Measurements from ENCODE around the gene CWH43. TPM values are rescaled to one million over a fixed set of nuclear protein-coding genes. Genes with fewer than 3 reads are reported as not detected.
"Not testable (repeated sequence)": the region's sequence is repeated elsewhere in the genome, so short reads cannot be mapped to it uniquely, and the experiment has no call there.

The CWH43 gene
- total and polyA plus RNA-seq, 7 experiments from 2014 or later, result not detected

DNA sequence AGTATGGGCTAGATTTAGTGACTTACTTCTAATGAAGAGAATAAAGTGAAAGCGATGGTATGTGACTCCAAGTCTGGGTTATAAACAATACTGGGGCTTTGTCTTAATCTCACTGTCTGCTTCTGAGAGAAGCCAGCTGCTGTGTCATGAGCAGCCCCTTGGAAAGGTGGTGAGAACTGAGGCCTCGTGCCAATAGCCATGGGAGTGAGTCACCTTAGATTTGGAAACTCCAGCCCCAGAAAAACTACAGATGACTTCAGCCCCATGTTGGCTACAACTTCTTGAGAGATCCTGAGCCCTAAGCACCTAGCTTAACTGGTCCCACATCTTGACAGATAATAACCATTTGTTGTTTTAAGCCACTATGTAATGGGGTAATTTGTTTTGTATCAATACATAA lies 77.6 kb downstream of the CWH43 start:
- H3K4me1 ChIP-seq (ENCODE audit: control insufficient read depth in 2 of 2, insufficient read depth in 2 of 2, low read length in 2 of 2), result no peaks in the 10 kb centered on the region
- no peak for DNase-seq
- Mint-ChIP-seq H3K4me1 (no peaks in the 10 kb centered on the region), H3K4me3 (no peak overlapping the region), H3K27ac (no peak overlapping the region), H3K9me3 (peaks cover 4 to 30% (median 15%) of the 10 kb centered on the region in 11 donors), H3K36me3 (peaks cover 0 to 11% (median 0%) of the 10 kb centered on the region in 5 donors), H3K27me3 (peaks cover 0 to 29% (median 9%) of the 10 kb centered on the region in 5 donors)
- no peak overlapping the region for H3K4me3 ChIP-seq (ENCODE audit: low read length)
- H3K27me3 ChIP-seq (ENCODE audit: control insufficient read depth in 2 of 2, insufficient read depth in 2 of 2, low read length in 2 of 2), result no peaks in the 10 kb centered on the region
- peaks cover 0 to 1% (median 0%) of the 10 kb centered on the region in 3 experiments for H3K9me3 ChIP-seq (ENCODE audit: control insufficient read depth in 2 of 3, low read length in 3 of 3)
- intact Hi-C loops (cut with micrococcal nuclease), result no loop called here
- ChIA-PET POLR2A (no interaction called here), CTCF (no interaction called here)
- H3K27ac ChIP-seq (ENCODE audit: low read depth, low read length), result no peak overlapping the region
- no peaks in the 10 kb centered on the region for H3K36me3 ChIP-seq (ENCODE audit: control insufficient read depth in 2 of 3, insufficient read depth in 3 of 3, low read length in 3 of 3)
- ATAC-seq, result no peak

DNA sequence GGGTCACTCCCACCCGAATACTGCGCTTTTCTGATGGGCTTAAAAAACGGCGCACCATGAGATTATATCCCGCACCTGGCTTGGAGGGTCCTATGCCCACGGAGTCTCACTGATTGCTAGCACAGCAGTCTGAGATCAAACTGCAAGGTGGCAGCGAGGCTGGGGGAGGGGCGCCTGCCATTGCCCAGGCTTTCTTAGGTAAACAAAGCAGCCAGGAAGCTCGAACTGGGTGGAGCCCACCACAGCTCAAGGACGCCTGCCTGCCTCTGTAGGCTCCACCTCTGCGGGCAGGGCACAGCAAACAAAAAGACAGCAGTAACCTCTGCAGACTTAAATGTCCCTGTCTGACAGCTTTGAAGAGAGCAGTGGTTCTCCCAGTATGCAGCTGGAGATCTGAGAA lies 86.1 kb downstream of the CWH43 start:
- ATAC-seq; H3K4me3 ChIP-seq (ENCODE audit: low read length); H3K27me3 ChIP-seq (ENCODE audit: control insufficient read depth in 2 of 2, insufficient read depth in 2 of 2, low read length in 2 of 2); DNase-seq; H3K36me3 ChIP-seq (ENCODE audit: control insufficient read depth in 2 of 3, insufficient read depth in 3 of 3, low read length in 3 of 3); H3K4me3 Mint-ChIP-seq; POLR2A ChIA-PET; H3K36me3 Mint-ChIP-seq; H3K4me1 Mint-ChIP-seq; H3K27ac Mint-ChIP-seq; H3K27ac ChIP-seq (ENCODE audit: low read depth, low read length); H3K9me3 ChIP-seq (ENCODE audit: control insufficient read depth in 2 of 3, low read length in 3 of 3); CTCF ChIA-PET; H3K4me1 ChIP-seq (ENCODE audit: control insufficient read depth in 2 of 2, insufficient read depth in 2 of 2, low read length in 2 of 2); intact Hi-C loops (cut with micrococcal nuclease): not testable (repeated sequence)
- peaks cover 0 to 27% (median 11%) of the 10 kb centered on the region in 5 donors for H3K27me3 Mint-ChIP-seq
- H3K9me3 Mint-ChIP-seq, result peaks cover 0 to 26% (median 9%) of the 10 kb centered on the region in 11 donors

DNA sequence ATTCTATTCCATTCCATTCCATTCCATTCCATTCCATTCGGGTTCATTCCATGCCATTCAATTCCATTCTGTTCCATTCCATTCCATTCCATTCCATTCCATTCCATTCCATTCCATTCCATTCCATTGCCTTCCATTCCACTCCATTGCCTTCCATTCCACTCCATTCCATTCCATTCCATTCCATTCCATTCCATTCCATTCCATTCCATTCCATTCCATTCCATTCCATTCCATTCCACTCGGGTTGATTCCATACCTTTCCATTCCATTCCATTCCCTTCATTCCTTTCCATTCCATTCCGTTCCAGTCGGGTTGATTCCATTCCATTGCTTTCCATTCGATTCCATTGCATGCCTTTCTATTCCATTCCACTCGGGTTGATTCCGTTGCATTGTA lies 105.8 kb downstream of the CWH43 start:
- CTCF ChIA-PET; H3K27ac Mint-ChIP-seq; H3K27ac ChIP-seq (ENCODE audit: low read depth, low read length); H3K27me3 ChIP-seq (ENCODE audit: control insufficient read depth in 2 of 2, insufficient read depth in 2 of 2, low read length in 2 of 2); POLR2A ChIA-PET; H3K36me3 ChIP-seq (ENCODE audit: control insufficient read depth in 2 of 3, insufficient read depth in 3 of 3, low read length in 3 of 3); intact Hi-C loops (cut with micrococcal nuclease); H3K27me3 Mint-ChIP-seq; DNase-seq; H3K4me1 ChIP-seq (ENCODE audit: control insufficient read depth in 2 of 2, insufficient read depth in 2 of 2, low read length in 2 of 2); H3K4me3 ChIP-seq (ENCODE audit: low read length): not testable (repeated sequence)
- peak; percentile 31 for ATAC-seq
- peaks cover 0 to 26% (median 7%) of the 10 kb centered on the region in 3 experiments for H3K9me3 ChIP-seq (ENCODE audit: control insufficient read depth in 2 of 3, low read length in 3 of 3)
- Mint-ChIP-seq H3K36me3 (peaks cover 24 to 32% (median 30%) of the 10 kb centered on the region in 5 donors), H3K4me1 (peaks cover 0 to 27% (median 0%) of the 10 kb centered on the region in 7 donors), H3K4me3 (peak overlapping the region in 1 of 10 donors; percentile 15), H3K9me3 (peaks cover 20 to 63% (median 33%) of the 10 kb centered on the region in 11 donors)

DNA sequence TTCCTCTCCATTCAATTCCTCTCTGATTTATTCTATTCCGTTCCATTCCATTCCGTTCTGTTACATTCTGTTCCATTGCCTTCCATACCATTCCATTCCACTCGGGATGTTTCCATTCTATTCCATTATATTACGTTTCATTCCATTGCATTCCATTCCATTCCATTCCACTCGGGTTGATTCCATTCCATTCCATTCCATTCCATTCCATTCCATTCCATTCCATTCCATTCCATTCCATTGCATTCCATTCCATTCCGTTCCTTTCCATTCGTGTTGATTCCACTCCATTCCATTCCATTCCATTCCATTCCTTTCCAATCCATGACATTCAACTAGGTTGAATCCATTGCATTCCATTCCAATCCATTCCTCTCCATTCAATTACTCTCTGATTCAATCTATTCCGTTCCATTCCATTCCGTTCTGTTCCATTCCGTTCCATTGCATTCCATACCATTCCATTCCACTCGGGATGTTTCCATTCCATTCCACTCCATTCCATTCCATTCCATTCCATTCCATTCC lies 106.6 kb downstream of the CWH43 start:
- CTCF ChIA-PET; H3K4me3 ChIP-seq (ENCODE audit: low read length); H3K27ac ChIP-seq (ENCODE audit: low read depth, low read length): not testable (repeated sequence)

DNA sequence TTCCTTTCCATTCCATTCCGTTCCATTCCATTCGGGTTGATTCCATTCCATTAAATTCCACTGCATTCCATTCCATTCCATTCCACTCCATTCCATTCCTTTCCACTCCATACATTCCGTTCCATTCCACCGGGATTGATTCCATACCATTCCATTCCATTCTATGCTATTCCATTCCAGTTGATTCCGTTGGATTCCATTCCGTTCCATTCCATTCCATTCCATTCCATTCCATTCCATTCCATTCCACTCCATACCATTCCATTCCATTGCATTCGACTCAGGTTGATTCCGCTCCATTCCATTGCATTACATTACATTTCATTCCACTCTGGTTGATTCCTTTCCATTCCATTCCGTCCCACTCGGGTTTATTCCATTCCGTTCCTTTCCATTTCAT lies 110.1 kb downstream of the CWH43 start:
- H3K36me3 Mint-ChIP-seq, result peaks cover 53 to 65% (median 63%) of the 10 kb centered on the region in 5 donors
- H3K9me3 Mint-ChIP-seq, result peaks cover 36 to 75% (median 64%) of the 10 kb centered on the region in 11 donors
- H3K36me3 ChIP-seq (ENCODE audit: control insufficient read depth in 2 of 3, insufficient read depth in 3 of 3, low read length in 3 of 3); CTCF ChIA-PET; H3K27me3 ChIP-seq (ENCODE audit: control insufficient read depth in 2 of 2, insufficient read depth in 2 of 2, low read length in 2 of 2); ATAC-seq; POLR2A ChIA-PET; H3K27ac Mint-ChIP-seq; intact Hi-C loops (cut with micrococcal nuclease); H3K4me3 ChIP-seq (ENCODE audit: low read length); DNase-seq; H3K4me1 ChIP-seq (ENCODE audit: control insufficient read depth in 2 of 2, insufficient read depth in 2 of 2, low read length in 2 of 2); H3K27ac ChIP-seq (ENCODE audit: low read depth, low read length); H3K27me3 Mint-ChIP-seq: not testable (repeated sequence)
- peaks cover 0 to 60% (median 0%) of the 10 kb centered on the region in 7 donors for H3K4me1 Mint-ChIP-seq
- H3K9me3 ChIP-seq (ENCODE audit: control insufficient read depth in 2 of 3, low read length in 3 of 3), result peaks cover 0 to 51% (median 16%) of the 10 kb centered on the region in 3 experiments
- H3K4me3 Mint-ChIP-seq, result peak overlapping the region in 1 of 10 donors; percentile 1

More for the DNA sequence above, 106.6 kb downstream of the CWH43 start:
- H3K27ac Mint-ChIP-seq; DNase-seq; H3K27me3 Mint-ChIP-seq; H3K27me3 ChIP-seq (ENCODE audit: control insufficient read depth in 2 of 2, insufficient read depth in 2 of 2, low read length in 2 of 2); POLR2A ChIA-PET; H3K4me3 Mint-ChIP-seq; intact Hi-C loops (cut with micrococcal nuclease); H3K4me1 ChIP-seq (ENCODE audit: control insufficient read depth in 2 of 2, insufficient read depth in 2 of 2, low read length in 2 of 2); H3K36me3 ChIP-seq (ENCODE audit: control insufficient read depth in 2 of 3, insufficient read depth in 3 of 3, low read length in 3 of 3): not testable (repeated sequence)
- H3K9me3 Mint-ChIP-seq, result peaks cover 20 to 63% (median 40%) of the 10 kb centered on the region in 11 donors
- peaks cover 0 to 35% (median 0%) of the 10 kb centered on the region in 7 donors for H3K4me1 Mint-ChIP-seq
- H3K36me3 Mint-ChIP-seq, result peaks cover 31 to 40% (median 38%) of the 10 kb centered on the region in 5 donors
- peak; percentile 72 for ATAC-seq
- H3K9me3 ChIP-seq (ENCODE audit: control insufficient read depth in 2 of 3, low read length in 3 of 3), result peaks cover 0 to 34% (median 7%) of the 10 kb centered on the region in 3 experiments

DNA sequence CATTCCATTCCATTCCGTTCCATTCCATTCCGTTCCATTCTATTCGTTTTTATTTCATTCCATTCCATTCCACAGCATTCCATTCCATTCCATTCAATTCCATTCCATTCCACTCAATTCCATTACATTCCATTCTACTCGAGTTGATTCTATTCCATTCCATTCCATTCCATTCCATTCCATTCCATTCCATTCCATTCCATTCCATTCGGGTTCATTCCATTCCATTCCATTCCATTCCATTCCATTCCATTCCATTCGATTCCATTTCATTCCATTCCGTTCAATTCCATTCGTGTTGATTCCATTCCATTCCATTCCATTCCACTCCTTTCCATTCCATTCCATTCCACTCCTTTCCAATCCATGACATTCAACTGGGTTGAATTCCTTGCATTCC lies 110.6 kb downstream of the CWH43 start:
- peaks cover 49 to 64% (median 63%) of the 10 kb centered on the region in 5 donors for H3K36me3 Mint-ChIP-seq
- ATAC-seq, result peak; percentile 51

DNA sequence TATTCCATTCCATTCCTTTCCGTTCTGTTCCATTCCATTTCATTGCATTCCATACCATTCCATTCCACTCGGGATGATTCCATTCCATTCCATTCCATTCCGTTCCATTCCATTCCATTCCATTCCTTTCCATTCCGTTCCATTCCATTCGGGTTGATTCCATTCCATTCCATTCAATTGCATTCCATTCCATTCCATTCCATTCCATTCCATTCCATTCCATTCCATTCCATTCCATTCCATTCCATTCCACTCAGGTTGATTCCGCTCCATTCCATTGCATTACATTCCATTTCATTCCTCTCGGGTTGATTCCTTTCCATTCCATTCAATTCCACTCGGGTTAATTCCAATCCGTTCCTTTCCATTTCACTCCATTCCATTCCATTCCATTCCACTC lies 111.0 kb downstream of the CWH43 start:
- H3K9me3 ChIP-seq (ENCODE audit: control insufficient read depth in 2 of 3, low read length in 3 of 3), result peaks cover 0 to 42% (median 10%) of the 10 kb centered on the region in 3 experiments
- peak; percentile 42 for ATAC-seq

More for the DNA sequence above, 110.6 kb downstream of the CWH43 start:
- H3K27ac Mint-ChIP-seq; H3K4me3 ChIP-seq (ENCODE audit: low read length); H3K27me3 ChIP-seq (ENCODE audit: control insufficient read depth in 2 of 2, insufficient read depth in 2 of 2, low read length in 2 of 2); H3K4me1 ChIP-seq (ENCODE audit: control insufficient read depth in 2 of 2, insufficient read depth in 2 of 2, low read length in 2 of 2); DNase-seq; intact Hi-C loops (cut with micrococcal nuclease); POLR2A ChIA-PET; H3K27me3 Mint-ChIP-seq; H3K4me3 Mint-ChIP-seq; H3K36me3 ChIP-seq (ENCODE audit: control insufficient read depth in 2 of 3, insufficient read depth in 3 of 3, low read length in 3 of 3); H3K27ac ChIP-seq (ENCODE audit: low read depth, low read length); CTCF ChIA-PET: not testable (repeated sequence)
- Mint-ChIP-seq H3K9me3 (peaks cover 32 to 75% (median 64%) of the 10 kb centered on the region in 11 donors), H3K4me1 (peaks cover 0 to 56% (median 0%) of the 10 kb centered on the region in 7 donors)
- peaks cover 0 to 46% (median 14%) of the 10 kb centered on the region in 3 experiments for H3K9me3 ChIP-seq (ENCODE audit: control insufficient read depth in 2 of 3, low read length in 3 of 3)

More for the DNA sequence above, 111.0 kb downstream of the CWH43 start:
- H3K36me3 ChIP-seq (ENCODE audit: control insufficient read depth in 2 of 3, insufficient read depth in 3 of 3, low read length in 3 of 3); H3K4me3 ChIP-seq (ENCODE audit: low read length); H3K27me3 Mint-ChIP-seq; H3K27ac ChIP-seq (ENCODE audit: low read depth, low read length); intact Hi-C loops (cut with micrococcal nuclease); DNase-seq; H3K27ac Mint-ChIP-seq; POLR2A ChIA-PET; H3K27me3 ChIP-seq (ENCODE audit: control insufficient read depth in 2 of 2, insufficient read depth in 2 of 2, low read length in 2 of 2); H3K4me3 Mint-ChIP-seq; CTCF ChIA-PET; H3K4me1 ChIP-seq (ENCODE audit: control insufficient read depth in 2 of 2, insufficient read depth in 2 of 2, low read length in 2 of 2): not testable (repeated sequence)
- Mint-ChIP-seq H3K4me1 (peaks cover 0 to 51% (median 0%) of the 10 kb centered on the region in 7 donors), H3K9me3 (peaks cover 27 to 70% (median 59%) of the 10 kb centered on the region in 11 donors), H3K36me3 (peaks cover 44 to 60% (median 58%) of the 10 kb centered on the region in 5 donors)

Measured in naive thymus-derived CD4-positive, alpha-beta T cell (primary cell).